ENCODE data around the gene FRMPD4. TPM values are rescaled to one million over a fixed set of nuclear protein-coding genes. Genes with fewer than 3 reads are reported as not detected.

The FRMPD4 gene
- total RNA-seq, 2 donors from 2014 or later = not detected

GRCh38 chrX:12332786-12333347 lies 194.6 kb downstream of the FRMPD4 start:
- H3K9me3 Mint-ChIP-seq = no peaks in the 10 kb centered on the region
- H3K4me3 Mint-ChIP-seq = no peak overlapping the region
- no peaks in the 10 kb centered on the region for H3K4me1 Mint-ChIP-seq
- ATAC-seq (replicated peaks) = no peak
- H3K36me3 Mint-ChIP-seq (ENCODE audit: low read depth) = no peaks in the 10 kb centered on the region
- H3K27me3 Mint-ChIP-seq = no peaks in the 10 kb centered on the region
- H3K27ac Mint-ChIP-seq = no peak overlapping the region

- Mint-ChIP-seq H3K27ac (no peak overlapping the region), H3K9me3 (no peaks in the 10 kb centered on the region), H3K27me3 (no peaks in the 10 kb centered on the region), H3K4me1 (no peaks in the 10 kb centered on the region), H3K36me3 (ENCODE audit: low read depth) (no peaks in the 10 kb centered on the region), H3K4me3 (no peak overlapping the region)
- ATAC-seq (replicated peaks) = no peak
Measured at GRCh38 chrX:12339921-12340320, 201.6 kb downstream of the FRMPD4 start.

DNA sequence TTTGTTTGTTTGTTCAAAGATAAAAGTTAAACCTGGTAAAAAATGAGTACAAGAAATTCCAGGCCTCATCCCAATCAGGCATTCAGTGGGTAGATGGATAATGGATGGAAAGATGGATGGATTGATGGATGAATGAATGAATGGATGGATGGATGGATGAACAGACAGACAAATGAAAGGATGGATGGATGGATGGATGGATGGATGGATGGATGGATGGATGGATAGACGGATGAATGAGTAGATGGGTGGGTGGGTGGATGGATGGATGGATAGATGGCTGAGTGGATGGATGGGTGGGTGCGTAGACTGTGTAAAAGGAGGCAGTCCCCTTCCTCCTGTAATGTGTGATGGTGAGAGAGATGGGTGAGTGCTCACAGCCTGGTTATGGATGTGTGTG lies 206.7 kb downstream of the FRMPD4 start:
- no peak overlapping the region for H3K4me3 Mint-ChIP-seq
- H3K27me3 Mint-ChIP-seq = no peaks in the 10 kb centered on the region
- no peaks in the 10 kb centered on the region for H3K4me1 Mint-ChIP-seq

GRCh38 chrX:12349201-12349600 lies 210.9 kb downstream of the FRMPD4 start:
- H3K4me3 Mint-ChIP-seq = no peak overlapping the region
- H3K4me1 Mint-ChIP-seq = no peaks in the 10 kb centered on the region
- ATAC-seq (replicated peaks) = no peak
- H3K9me3 Mint-ChIP-seq = no peaks in the 10 kb centered on the region
- H3K27me3 Mint-ChIP-seq = no peaks in the 10 kb centered on the region
- H3K36me3 Mint-ChIP-seq (ENCODE audit: low read depth) = no peaks in the 10 kb centered on the region
- no peak overlapping the region for H3K27ac Mint-ChIP-seq

More for the DNA sequence above, 206.7 kb downstream of the FRMPD4 start:
- Mint-ChIP-seq H3K27ac (no peak overlapping the region), H3K36me3 (ENCODE audit: low read depth) (no peaks in the 10 kb centered on the region), H3K9me3 (no peaks in the 10 kb centered on the region)
- no peak for ATAC-seq (replicated peaks)

DNA sequence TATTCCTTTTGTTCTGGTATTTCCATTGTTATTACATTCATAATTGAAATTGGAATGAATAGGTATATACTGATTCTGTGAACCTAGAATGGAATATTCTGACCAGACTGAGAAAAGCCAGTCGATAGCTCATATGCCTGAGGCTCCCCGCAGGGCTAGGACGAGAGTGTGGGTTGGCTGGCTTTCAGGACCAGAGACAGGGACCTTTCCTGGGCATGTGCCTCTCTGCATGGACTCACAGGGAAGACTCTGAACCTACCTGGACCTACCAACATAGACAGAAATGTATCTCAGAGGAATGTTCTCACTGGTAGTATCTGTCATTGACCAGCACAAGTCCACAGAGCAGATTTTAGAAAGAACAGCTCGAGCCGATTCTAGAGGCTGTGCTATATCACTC lies 214.6 kb downstream of the FRMPD4 start:
- no peaks in the 10 kb centered on the region for H3K4me1 Mint-ChIP-seq
- H3K4me3 Mint-ChIP-seq = no peak overlapping the region
- no peaks in the 10 kb centered on the region for H3K9me3 Mint-ChIP-seq
- no peaks in the 10 kb centered on the region for H3K36me3 Mint-ChIP-seq (ENCODE audit: low read depth)
- H3K27me3 Mint-ChIP-seq = no peaks in the 10 kb centered on the region
- no peak overlapping the region for H3K27ac Mint-ChIP-seq
- ATAC-seq (replicated peaks) = no peak

GRCh38 chrX:12360383-12360782 lies 222.1 kb downstream of the FRMPD4 start:
- Mint-ChIP-seq H3K4me1 (no peaks in the 10 kb centered on the region), H3K36me3 (ENCODE audit: low read depth) (no peaks in the 10 kb centered on the region), H3K9me3 (no peaks in the 10 kb centered on the region), H3K4me3 (no peak overlapping the region), H3K27ac (no peak overlapping the region), H3K27me3 (no peaks in the 10 kb centered on the region)
- ATAC-seq (replicated peaks) = no peak

DNA sequence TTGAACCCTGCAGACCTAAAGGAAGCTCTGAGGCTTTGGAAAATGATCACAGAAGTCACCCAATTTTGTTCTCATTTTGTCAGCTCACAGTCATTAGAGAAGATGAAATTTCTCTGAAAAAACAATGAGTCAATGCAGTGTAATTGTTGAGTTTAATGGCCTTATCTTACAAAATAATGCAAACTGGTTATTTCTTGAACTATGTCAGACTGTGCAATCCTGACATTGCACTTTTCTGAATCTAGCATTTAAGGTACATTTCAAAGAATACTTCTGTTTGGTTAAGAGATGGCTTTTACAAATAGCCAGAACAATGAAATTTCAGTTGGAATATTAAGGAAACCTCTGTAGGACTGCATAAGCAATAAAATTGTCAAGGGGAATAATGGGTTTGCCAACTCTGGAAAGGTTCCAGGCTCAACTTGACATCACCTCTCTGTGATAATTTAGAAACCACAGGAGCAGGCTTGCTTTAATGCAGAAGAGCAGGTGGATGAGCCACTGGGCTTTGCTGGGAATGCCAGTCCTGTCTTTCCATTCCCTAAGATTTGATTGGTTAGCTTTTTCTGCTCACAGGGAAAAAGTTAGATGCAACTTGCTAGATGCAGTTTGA lies 222.8 kb downstream of the FRMPD4 start:
- Mint-ChIP-seq H3K27me3 (no peaks in the 10 kb centered on the region), H3K36me3 (ENCODE audit: low read depth) (no peaks in the 10 kb centered on the region), H3K4me1 (no peaks in the 10 kb centered on the region), H3K4me3 (no peak overlapping the region), H3K9me3 (no peaks in the 10 kb centered on the region), H3K27ac (no peak overlapping the region)
- no peak for ATAC-seq (replicated peaks)

GRCh38 chrX:12363216-12363615 lies 224.9 kb downstream of the FRMPD4 start:
- H3K27me3 Mint-ChIP-seq = no peaks in the 10 kb centered on the region
- H3K4me3 Mint-ChIP-seq = no peak overlapping the region
- no peak overlapping the region for H3K27ac Mint-ChIP-seq
- no peaks in the 10 kb centered on the region for H3K4me1 Mint-ChIP-seq
- no peaks in the 10 kb centered on the region for H3K36me3 Mint-ChIP-seq (ENCODE audit: low read depth)
- no peak for ATAC-seq (replicated peaks)
- H3K9me3 Mint-ChIP-seq = no peaks in the 10 kb centered on the region

GRCh38 chrX:12366440-12366839 lies 228.2 kb downstream of the FRMPD4 start:
- Mint-ChIP-seq H3K9me3 (no peaks in the 10 kb centered on the region), H3K36me3 (ENCODE audit: low read depth) (no peaks in the 10 kb centered on the region), H3K27ac (no peak overlapping the region), H3K4me3 (no peak overlapping the region), H3K4me1 (no peaks in the 10 kb centered on the region), H3K27me3 (no peaks in the 10 kb centered on the region)
- ATAC-seq (replicated peaks) = no peak

DNA sequence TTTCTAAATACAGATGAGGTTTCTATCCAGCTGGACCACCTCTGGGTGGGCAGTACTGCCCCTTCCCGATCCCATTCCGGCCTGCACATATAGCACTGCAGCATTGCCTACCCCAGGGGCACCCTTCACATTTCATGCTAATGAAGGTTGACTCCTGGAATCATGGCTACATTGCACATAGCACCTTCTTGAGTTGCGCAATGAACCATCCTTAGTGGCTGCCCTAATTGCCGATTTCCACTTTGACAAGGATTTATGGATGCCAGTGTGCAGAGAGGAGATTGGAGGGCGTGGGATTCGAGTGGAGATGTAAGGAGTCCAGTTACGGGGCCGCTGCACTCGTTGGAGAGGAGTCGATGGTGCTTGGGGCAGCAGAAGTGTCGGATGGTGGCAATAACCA lies 229.0 kb downstream of the FRMPD4 start:
- Mint-ChIP-seq H3K4me1 (no peaks in the 10 kb centered on the region), H3K27me3 (no peaks in the 10 kb centered on the region), H3K9me3 (no peaks in the 10 kb centered on the region), H3K27ac (no peak overlapping the region), H3K36me3 (ENCODE audit: low read depth) (no peaks in the 10 kb centered on the region), H3K4me3 (no peak overlapping the region)
- ATAC-seq (replicated peaks) = no peak

- Mint-ChIP-seq H3K9me3 (no peaks in the 10 kb centered on the region), H3K4me3 (no peak overlapping the region), H3K36me3 (ENCODE audit: low read depth) (no peaks in the 10 kb centered on the region), H3K27ac (no peak overlapping the region), H3K27me3 (no peaks in the 10 kb centered on the region), H3K4me1 (no peaks in the 10 kb centered on the region)
- no peak for ATAC-seq (replicated peaks)
Measured at GRCh38 chrX:12370497-12370986, 232.3 kb downstream of the FRMPD4 start.

DNA sequence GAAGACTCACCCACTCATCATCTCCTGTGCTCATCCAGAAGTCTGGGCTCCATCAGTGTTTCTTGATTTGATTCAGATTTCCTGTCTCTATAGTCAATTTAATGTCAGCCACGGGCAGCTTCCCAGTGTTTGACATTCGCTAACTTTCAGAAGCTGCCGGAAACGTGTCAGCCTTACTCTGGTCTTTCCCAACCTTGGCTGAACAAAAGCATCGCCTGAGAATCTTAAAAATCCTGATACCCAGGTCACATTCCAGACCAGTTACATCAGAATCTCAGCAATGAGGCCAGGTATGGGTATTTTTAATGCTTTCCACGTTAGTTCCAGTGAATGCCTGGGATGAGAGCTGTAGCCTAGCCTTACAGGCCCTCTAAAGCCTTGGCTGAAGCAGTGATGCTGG lies 233.8 kb downstream of the FRMPD4 start:
- no peak overlapping the region for H3K27ac Mint-ChIP-seq

DNA sequence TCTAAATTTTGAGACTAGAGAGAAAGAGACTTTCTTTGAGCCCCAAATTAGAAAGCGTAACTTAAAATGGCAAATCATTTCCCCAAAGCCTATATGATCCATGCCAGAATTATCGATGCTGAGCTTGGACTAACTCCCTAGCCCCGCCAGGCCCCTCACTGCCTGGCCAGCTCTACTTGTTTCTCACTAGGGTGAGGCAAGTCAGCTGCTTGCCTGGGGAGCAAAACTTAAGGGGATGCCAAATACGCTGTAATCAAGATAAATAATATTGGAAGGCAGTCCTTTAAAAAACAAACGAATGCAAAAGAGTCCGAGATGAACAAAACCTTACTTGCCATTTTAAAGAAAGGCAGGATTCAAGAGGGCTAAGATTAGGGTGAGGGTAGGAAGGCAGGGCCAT lies 236.0 kb downstream of the FRMPD4 start:
- ATAC-seq (replicated peaks) = no peak
- H3K27me3 Mint-ChIP-seq = no peaks in the 10 kb centered on the region
- H3K27ac Mint-ChIP-seq = no peak overlapping the region
- H3K4me1 Mint-ChIP-seq = no peaks in the 10 kb centered on the region
- H3K4me3 Mint-ChIP-seq = no peak overlapping the region
- no peaks in the 10 kb centered on the region for H3K9me3 Mint-ChIP-seq
- no peaks in the 10 kb centered on the region for H3K36me3 Mint-ChIP-seq (ENCODE audit: low read depth)

More for the DNA sequence above, 233.8 kb downstream of the FRMPD4 start:
- Mint-ChIP-seq H3K9me3 (no peaks in the 10 kb centered on the region), H3K4me3 (no peak overlapping the region), H3K4me1 (no peaks in the 10 kb centered on the region), H3K36me3 (ENCODE audit: low read depth) (no peaks in the 10 kb centered on the region), H3K27me3 (no peaks in the 10 kb centered on the region)
- ATAC-seq (replicated peaks) = no peak

DNA sequence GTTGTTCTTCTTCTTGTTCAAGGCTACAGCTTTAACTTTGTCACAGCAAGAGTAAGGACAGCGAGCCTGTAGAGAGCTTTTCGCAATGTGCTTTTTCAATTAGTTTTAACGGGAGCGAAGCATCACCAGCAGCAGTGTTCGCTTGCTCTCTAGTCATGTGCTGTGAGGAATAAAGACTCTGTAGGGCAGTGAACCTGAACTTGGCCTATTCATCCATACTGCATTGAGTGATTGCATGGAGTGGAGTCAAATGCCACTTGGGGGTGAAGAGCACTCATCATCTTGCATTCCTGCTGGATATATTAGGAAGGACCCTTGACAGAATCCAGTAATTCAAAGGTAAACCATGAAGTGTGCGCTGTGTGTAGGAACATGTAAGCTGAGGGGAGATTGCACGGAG lies 240.0 kb downstream of the FRMPD4 start:
- ATAC-seq (replicated peaks) = no peak
- no peaks in the 10 kb centered on the region for H3K4me1 Mint-ChIP-seq
- H3K27me3 Mint-ChIP-seq = no peaks in the 10 kb centered on the region
- no peaks in the 10 kb centered on the region for H3K36me3 Mint-ChIP-seq (ENCODE audit: low read depth)
- no peak overlapping the region for H3K27ac Mint-ChIP-seq
- no peak overlapping the region for H3K4me3 Mint-ChIP-seq
- H3K9me3 Mint-ChIP-seq = no peaks in the 10 kb centered on the region

- ATAC-seq (replicated peaks) = no peak
- H3K9me3 Mint-ChIP-seq = no peaks in the 10 kb centered on the region
Measured at GRCh38 chrX:12378706-12379105, 240.4 kb downstream of the FRMPD4 start.

More at GRCh38 chrX:12378706-12379105, 240.4 kb downstream of the FRMPD4 start:
- no peaks in the 10 kb centered on the region for H3K36me3 Mint-ChIP-seq (ENCODE audit: low read depth)
- H3K4me1 Mint-ChIP-seq = no peaks in the 10 kb centered on the region
- no peak overlapping the region for H3K4me3 Mint-ChIP-seq
- H3K27ac Mint-ChIP-seq = no peak overlapping the region
- H3K27me3 Mint-ChIP-seq = no peaks in the 10 kb centered on the region

Measured in activated T-helper 17 cell treated with anti-CD3 and anti-CD28 coated beads, Interleukin-2, amount 50 U/mL, for 72 hours (primary cell).